NCI-H69 (cell line): Measurements from ENCODE around the gene ANKRD63.
A peak's percentile ranks its signal among the peaks of the same experiment; 100 is the strongest.

Experiments used
- DNase-seq: peaks from one replicate; lab custom pipeline; 2025; lab: John Stamatoyannopoulos, UW

The ANKRD63 gene

DNA sequence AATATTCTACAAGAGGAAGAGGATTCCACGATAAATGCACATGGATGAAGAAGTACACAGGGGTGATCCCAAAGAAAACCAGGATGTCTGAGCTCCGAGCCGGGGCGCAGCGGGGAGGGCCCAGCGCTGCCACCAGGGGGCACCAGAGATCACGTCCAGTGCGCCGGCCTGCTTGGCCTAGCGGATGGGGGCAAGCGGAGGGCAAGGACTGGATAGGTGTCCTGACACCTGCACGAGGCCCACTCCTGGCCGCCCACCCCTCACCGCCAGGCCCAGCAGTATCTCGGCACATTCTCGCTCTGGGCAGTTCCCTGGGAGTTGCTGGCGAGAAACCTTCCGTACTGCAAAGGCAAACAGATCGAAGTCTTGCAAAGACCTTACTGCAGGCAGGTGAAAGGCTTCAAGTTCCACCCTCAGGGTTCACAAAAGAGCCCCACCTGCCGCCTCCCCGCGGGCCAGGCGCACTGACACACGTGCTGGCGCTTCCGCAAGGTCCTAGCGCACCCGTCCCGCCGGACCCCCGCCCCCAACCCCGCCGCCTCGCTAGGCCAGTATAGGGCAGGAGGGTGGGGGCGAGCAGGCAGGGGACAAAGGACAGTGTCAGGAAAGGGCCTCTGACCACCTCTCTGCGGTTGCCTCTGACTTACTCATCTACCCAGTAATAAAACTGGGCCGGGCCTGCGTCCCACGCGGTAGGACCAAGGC is 3.3 kb downstream of the ANKRD63 start:
- peak; percentile 85 for DNase-seq

- DNase-seq = no peak
Observed at GRCh38 chr15:40278026-40278425, 4.8 kb downstream of the ANKRD63 start.

- DNase-seq = no peak
Observed at GRCh38 chr15:40277471-40277870, 5.4 kb downstream of the ANKRD63 start.

GRCh38 chr15:40276927-40277326 is 5.9 kb downstream of the ANKRD63 start:
- no peak for DNase-seq

DNA sequence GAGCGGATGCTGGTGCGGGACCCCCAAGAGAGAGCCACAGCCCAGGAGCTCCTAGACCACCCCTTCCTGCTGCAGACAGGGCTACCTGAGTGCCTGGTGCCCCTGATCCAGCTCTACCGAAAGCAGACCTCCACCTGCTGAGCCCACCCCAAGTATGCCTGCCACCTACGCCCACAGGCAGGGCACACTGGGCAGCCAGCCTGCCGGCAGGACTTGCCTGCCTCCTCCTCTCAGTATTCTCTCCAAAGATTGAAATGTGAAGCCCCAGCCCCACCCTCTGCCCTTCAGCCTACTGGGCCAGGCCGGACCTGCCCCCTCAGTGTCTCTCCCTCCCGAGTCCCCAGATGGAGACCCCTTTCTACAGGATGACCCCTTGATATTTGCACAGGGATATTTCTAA is 6.9 kb downstream of the ANKRD63 start:
- no peak for DNase-seq

DNA sequence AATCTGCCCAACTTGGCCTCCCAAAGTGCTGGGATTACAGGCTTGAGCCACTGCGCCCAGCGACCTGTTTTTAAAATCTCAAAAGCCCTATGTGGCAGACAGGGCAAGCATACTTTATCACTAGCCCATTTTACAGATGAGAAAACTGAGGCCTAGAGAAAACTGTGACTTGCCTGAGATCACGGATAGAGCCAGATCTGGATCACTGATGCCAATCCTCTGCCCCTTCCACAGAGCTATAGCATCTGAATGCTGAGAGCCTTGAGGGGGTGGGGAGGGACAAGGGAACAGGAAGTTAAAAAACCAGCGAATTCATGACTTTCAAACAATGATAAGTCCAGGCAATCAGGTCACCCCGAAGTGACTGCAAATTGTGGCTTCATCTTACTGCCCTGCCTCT is 7.3 kb downstream of the ANKRD63 start:
- no peak for DNase-seq

DNA sequence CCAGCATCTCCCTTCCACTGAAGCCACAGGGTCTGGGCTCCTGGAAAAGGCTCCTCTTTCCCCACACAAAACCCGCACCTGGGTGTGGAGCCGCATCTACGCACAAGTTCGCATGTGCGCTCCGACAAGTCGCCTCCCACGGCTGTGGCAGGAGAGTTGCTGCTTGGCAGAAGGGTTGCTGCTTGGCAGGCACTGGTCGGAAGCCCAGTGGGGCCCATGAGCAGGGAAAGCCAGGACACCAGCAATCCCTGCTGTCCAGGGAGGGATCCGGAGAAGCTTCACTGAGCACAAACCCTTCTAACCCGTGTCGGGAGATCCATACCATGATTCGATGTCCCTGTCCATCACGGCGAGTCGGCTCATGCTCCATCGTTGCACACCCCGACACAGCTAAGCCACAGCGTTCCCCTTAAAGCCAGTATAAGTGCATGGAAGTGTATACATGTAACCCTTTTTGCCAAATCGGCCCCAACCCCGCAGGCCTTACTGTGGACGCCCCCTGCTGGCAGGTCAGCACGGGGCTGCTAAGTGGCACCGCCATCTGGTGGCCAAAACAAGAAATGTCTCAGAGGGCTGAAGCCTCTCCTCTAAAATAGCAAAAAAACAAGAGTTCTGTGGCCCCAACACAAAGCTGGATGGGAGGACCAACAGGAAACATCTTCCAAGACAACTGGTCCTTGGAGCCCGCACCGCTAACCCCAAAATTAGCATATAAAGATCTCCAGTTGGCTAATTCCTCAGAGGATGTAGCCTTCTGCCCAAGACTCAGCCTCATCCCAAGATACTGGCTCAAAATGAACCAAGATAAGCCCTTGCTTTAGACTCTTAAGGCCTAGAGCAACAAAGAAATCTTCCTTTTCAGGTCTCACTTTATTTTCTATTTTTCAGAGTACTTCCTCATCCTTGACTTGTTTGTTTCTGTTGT is 8.3 kb downstream of the ANKRD63 start:
- peak; percentile 88 for DNase-seq

GRCh38 chr15:40273428-40273827 is 9.4 kb downstream of the ANKRD63 start:
- no peak for DNase-seq

DNA sequence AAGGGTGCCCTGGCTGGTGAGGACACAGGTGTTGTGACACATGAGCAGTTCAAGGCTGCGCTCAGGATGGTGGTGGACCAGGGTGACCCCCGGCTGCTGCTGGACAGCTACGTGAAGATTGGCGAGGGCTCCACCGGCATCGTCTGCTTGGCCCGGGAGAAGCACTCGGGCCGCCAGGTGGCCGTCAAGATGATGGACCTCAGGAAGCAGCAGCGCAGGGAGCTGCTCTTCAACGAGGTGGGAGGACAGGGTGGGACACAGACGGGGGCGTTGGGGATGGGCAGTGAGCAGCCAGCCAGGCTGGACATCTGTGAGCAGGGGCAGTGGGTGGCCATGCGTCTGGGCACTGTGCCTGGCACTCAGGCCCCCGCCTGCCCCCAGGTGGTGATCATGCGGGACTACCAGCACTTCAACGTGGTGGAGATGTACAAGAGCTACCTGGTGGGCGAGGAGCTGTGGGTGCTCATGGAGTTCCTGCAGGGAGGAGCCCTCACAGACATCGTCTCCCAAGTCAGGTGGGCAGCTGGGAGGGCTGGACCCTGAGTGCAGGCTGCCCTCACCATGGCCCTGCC is 10.3 kb downstream of the ANKRD63 start:
- no peak for DNase-seq

DNA sequence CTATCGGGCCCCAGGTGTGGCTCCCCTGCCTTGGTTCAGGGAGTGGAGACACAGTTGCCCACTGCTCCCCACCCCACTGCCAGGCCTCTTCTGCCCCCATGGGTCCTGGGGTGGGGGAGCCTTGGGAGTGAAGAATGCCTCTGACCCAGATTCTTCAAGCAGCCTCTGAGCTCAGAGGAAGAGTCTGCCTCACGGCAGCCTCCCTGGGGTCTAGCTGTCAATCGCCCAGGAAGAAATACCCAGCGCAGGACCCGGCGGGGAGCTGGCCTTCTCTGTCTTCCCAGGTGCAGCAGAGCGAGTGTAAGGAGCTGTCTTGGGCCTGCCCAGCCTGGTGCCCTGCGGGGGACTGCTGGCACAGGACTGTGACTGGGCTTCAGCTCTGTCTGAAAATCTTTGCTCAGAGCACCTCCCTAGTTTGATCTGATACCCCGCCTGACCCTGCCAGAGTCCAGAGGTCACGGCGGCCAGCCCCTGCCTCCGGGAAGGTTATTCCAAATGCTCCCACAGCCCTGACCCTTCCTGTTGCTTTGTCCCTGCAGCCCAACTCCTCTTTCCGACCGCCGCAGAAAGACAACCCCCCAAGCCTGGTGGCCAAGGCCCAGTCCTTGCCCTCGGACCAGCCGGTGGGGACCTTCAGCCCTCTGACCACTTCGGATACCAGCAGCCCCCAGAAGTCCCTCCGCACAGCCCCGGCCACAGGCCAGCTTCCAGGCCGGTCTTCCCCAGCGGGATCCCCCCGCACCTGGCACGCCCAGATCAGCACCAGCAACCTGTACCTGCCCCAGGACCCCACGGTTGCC is 11.0 kb downstream of the ANKRD63 start:
- DNase-seq = no peak

DNA sequence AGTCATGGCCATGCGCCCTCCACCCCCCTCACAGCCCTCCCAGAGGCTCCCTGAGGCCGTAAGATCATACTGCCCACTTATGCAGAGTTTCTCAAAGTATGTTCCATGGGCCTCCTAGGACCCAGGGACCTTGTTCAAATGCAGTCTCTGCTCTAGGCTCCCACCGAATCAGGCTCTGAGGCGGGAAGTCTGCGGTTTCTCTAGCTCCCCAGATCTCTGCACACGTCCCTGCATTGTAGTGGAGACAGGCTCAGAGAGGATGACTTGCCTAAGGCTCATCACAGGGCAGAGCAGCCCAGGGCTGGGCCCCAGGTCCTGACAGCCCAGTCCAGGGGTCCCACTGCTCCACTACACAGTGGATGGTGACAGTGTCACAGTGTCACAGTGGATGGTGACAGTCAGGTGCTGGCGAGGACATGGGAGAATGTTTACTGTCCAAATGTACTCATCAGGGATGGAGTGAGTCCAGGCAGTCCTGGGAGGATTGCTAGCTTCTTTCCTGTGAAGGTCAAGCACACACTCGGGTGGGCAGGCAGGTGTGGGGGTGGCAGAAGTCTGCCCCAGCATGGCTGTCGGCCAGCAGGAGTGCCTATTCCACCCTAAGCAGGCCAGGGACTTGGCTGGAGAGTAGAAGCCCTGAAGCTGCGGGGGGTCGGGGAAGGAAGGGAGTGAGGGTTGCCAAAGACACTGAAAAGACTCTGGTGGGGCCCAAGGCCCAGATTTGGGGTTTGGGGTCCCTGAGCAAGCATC is 12.4 kb downstream of the ANKRD63 start:
- DNase-seq = no peak

DNA sequence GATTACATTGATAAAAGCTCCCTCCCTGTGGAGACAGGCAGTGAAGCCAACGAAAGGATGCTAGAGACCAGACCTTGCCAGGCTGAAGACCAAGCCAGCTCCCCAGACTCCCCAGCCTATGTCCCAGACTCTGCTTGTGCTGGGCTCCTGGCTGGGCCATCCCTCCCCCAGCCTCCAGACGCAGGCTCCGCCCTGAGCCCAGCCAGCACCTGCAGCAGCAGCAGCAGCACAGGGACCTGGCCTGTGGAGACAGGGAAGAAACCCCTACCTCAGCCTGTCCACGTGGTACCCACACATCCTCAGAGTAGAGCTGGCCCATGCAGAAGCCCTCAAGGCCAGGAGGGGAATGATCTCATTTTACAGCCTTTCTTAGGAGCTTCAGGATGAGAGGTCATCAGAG is 13.3 kb downstream of the ANKRD63 start:
- DNase-seq = no peak

DNA sequence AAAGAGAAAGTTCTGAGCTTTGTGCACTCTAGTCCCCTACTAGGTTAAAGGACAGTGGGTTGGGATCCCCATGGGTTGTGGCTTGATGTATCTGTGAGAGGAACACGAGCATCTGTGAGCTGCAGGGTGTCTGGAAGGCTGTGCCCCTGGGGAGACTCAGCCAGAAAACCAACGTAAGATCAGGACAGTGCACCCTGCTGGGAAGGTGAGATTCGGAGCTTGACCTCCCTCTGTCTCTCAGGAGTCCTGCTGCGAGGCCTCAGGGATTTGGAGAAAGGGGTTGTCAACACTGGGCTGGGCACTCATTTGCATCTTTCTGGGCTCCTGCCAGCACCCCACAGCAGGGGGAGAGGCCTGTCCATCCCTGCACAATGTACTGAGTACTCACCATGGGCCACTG is 15.2 kb downstream of the ANKRD63 start:
- DNase-seq = peak; percentile 64

GRCh38 chr15:40266828-40267304 is 16.0 kb downstream of the ANKRD63 start:
- DNase-seq = no peak

DNA sequence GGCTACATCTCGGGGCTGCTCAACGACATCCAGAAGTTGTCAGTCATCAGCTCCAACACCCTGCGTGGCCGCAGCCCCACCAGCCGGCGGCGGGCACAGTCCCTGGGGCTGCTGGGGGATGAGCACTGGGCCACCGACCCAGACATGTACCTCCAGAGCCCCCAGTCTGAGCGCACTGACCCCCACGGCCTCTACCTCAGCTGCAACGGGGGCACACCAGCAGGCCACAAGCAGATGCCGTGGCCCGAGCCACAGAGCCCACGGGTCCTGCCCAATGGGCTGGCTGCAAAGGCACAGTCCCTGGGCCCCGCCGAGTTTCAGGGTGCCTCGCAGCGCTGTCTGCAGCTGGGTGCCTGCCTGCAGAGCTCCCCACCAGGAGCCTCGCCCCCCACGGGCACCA is 17.0 kb downstream of the ANKRD63 start:
- DNase-seq = no peak

DNA sequence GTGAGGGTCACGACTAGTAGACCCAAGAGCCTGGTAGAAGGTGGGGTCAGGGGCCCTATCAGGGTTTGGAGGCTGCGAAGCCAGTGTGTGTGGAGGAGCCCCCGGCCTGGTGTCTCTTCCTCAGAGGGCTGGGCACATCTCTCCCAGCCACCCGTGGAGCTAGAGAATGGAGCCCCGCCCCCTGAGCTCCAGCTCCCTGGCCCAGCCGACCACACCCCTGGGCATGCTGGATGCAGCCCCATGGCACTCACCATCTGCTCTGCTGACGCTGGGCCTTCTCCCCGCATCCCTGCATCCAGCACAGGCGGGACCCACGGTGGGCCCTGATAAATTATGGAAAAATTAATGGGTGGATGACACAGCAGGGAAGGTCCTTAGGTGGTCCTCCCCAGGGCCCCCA is 17.5 kb downstream of the ANKRD63 start:
- peak; percentile 86 for DNase-seq

DNA sequence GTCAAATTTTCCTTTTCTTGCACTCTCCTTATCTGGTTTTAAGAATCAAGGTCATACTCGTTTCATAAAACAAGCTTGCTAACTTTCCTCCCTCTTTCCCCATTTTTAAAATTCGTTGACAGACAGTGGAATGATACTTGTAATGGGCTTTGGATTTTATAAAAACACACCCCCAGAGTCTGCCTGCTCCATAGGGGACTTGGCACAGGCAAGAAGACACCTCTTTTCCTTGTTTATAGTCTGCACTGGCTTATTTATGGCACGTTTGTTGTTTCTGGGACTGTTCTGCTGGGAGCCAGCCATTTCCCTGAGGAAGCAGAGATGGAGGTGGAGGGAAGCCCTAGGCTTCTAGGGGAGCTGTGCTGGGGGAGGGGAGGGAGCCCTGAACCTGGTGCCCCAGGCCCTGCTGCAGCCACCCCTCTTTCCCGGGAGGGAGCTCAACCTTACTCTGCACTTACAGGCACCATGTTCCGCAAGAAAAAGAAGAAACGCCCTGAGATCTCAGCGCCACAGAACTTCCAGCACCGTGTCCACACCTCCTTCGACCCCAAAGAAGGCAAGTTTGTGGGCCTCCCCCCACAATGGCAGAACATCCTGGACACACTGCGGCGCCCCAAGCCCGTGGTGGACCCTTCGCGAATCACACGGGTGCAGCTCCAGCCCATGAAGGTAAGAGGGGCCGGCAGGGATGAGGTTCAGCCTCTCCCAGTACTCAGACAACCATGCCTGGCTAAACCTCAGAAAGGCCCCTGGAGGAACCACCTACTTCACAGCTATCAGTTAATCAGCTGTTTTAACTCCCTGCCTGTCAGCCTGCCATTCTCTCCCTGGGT is 18.3 kb downstream of the ANKRD63 start:
- peak; percentile 77 for DNase-seq

GRCh38 chr15:40263024-40263754 is 19.7 kb downstream of the ANKRD63 start:
- peak; percentile 66 for DNase-seq

GRCh38 chr15:40259021-40259420 is 23.8 kb downstream of the ANKRD63 start:
- no peak for DNase-seq

- no peak for DNase-seq
Observed at GRCh38 chr15:40258544-40258943, 24.3 kb downstream of the ANKRD63 start.
